LHCN-M2 (cell line): ENCODE measurements around the gene POLK. TPM values are rescaled to one million over a fixed set of nuclear protein-coding genes. Genes with fewer than 3 reads are reported as not detected.
A peak's percentile ranks its signal among the peaks of the same experiment; 100 is the strongest.
"Not testable (repeated sequence)": the region's sequence is repeated elsewhere in the genome, so short reads cannot be mapped to it uniquely, and the experiment has no call there.

Experiments
- DNase-seq: peaks from one replicate; pipeline ENCODE4 v3.0.0-alpha.2; 2012; ENCODE audit warnings: low read depth
- total RNA-seq: library from RNA; depleted of rRNA; stranded (reverse); fragments of >200 nt; gene quantifications from 2 replicates; pipeline ENCODE4 v1.2.3, GENCODE V29; 2014

Gene POLK
- total RNA-seq, 1 experiment from 2014 or later, result 33.3 TPM

GRCh38 chr5:75608870-75609269 lies 97.2 kb downstream of the POLK start:
- no peak for DNase-seq

GRCh38 chr5:75610201-75610600 lies 98.5 kb downstream of the POLK start:
- no peak for DNase-seq

- DNase-seq, result not testable (repeated sequence)
These were observed 99.2 kb downstream of the POLK start for GRCh38 chr5:75610859-75611310.

- DNase-seq, result peak; percentile 24
These were observed 99.9 kb downstream of the POLK start, which contains the start of gene ANKDD1B for GRCh38 chr5:75611311-75612225. TSS of gene ANKDD1B (plus strand) at chr5:75611453. CDS start at chr5:75611635, 182 bp downstream.

GRCh38 chr5:75612226-75612569 lies 100.5 kb downstream of the POLK start:
- DNase-seq, result no peak

GRCh38 chr5:75612901-75613300 lies 101.2 kb downstream of the POLK start:
- no peak for DNase-seq

- no peak for DNase-seq
These were observed 102.5 kb downstream of the POLK start for GRCh38 chr5:75614176-75614575.

GRCh38 chr5:75616371-75616881 lies 104.7 kb downstream of the POLK start:
- DNase-seq, result no peak

- no peak for DNase-seq
These were observed 105.4 kb downstream of the POLK start for GRCh38 chr5:75616971-75617621.

GRCh38 chr5:75617736-75618352 lies 106.2 kb downstream of the POLK start:
- no peak for DNase-seq

GRCh38 chr5:75620184-75620959 lies 108.7 kb downstream of the POLK start:
- DNase-seq, result no peak

GRCh38 chr5:75622564-75622963 lies 110.9 kb downstream of the POLK start:
- peak; percentile 29 for DNase-seq

- DNase-seq, result no peak
These were observed 112.2 kb downstream of the POLK start for GRCh38 chr5:75623846-75624245.

- no peak for DNase-seq
These were observed 115.3 kb downstream of the POLK start for GRCh38 chr5:75626959-75627358.

- no peak for DNase-seq
These were observed 116.1 kb downstream of the POLK start for GRCh38 chr5:75627801-75628200.

GRCh38 chr5:75630875-75631274 lies 119.2 kb downstream of the POLK start:
- no peak for DNase-seq

GRCh38 chr5:75632321-75632720 lies 120.6 kb downstream of the POLK start:
- no peak for DNase-seq

GRCh38 chr5:75637949-75638348 lies 126.3 kb downstream of the POLK start:
- DNase-seq, result no peak

GRCh38 chr5:75639535-75640311 lies 128.0 kb downstream of the POLK start:
- DNase-seq, result no peak

- DNase-seq, result peak; percentile 46
These were observed 128.7 kb downstream of the POLK start for GRCh38 chr5:75640395-75640794.
